GM23338 (cell line): ENCODE measurements around the gene ADTRP.

ENCODE experiments used
- TF ChIP-seq, protein P1 (sequence below): IDR thresholded peaks from one replicate; pipeline ENCODE4 v1.6.1; 2018; ENCODE audit warnings: antibody characterized with exemption; ENCODE audit not compliant: unreplicated experiment
- TF ChIP-seq, protein P2 (sequence below), 2 experiments: fragments of 200-600 bp in 1 of 2; sonication (generic) in 1 of 2; conservative IDR thresholded peaks; 2 replicates each; pipeline versions ENCODE4 v1.5.1 to v1.6.1; 2016 to 2017; ENCODE audit warnings: antibody characterized with exemption in 2 of 2, low read depth in 2 of 2, mild to moderate bottlenecking in 2 of 2, moderate library complexity in 1 of 2

DNA sequence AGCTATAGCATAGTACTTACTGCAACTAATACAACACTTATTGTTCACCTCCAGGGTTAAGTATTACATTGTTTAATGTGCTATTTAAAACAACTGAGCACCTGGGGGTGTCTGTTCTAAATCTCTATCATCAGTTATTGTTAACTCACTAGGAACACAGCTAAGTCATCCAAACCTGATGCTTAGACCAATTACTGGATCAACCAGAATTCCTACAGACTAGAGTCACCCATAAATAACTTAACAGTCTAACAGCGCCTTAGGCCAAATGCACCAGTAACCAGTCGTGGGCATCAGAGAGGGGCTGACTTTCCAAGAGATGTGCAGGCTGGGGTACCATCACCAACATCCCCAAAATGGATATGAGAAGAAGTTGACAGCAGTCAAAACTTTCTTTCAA lies 110.7 kb downstream of the ADTRP start:
- TF ChIP-seq, protein P1, sequence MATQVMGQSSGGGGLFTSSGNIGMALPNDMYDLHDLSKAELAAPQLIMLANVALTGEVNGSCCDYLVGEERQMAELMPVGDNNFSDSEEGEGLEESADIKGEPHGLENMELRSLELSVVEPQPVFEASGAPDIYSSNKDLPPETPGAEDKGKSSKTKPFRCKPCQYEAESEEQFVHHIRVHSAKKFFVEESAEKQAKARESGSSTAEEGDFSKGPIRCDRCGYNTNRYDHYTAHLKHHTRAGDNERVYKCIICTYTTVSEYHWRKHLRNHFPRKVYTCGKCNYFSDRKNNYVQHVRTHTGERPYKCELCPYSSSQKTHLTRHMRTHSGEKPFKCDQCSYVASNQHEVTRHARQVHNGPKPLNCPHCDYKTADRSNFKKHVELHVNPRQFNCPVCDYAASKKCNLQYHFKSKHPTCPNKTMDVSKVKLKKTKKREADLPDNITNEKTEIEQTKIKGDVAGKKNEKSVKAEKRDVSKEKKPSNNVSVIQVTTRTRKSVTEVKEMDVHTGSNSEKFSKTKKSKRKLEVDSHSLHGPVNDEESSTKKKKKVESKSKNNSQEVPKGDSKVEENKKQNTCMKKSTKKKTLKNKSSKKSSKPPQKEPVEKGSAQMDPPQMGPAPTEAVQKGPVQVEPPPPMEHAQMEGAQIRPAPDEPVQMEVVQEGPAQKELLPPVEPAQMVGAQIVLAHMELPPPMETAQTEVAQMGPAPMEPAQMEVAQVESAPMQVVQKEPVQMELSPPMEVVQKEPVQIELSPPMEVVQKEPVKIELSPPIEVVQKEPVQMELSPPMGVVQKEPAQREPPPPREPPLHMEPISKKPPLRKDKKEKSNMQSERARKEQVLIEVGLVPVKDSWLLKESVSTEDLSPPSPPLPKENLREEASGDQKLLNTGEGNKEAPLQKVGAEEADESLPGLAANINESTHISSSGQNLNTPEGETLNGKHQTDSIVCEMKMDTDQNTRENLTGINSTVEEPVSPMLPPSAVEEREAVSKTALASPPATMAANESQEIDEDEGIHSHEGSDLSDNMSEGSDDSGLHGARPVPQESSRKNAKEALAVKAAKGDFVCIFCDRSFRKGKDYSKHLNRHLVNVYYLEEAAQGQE: no peak
- TF ChIP-seq, protein P2, sequence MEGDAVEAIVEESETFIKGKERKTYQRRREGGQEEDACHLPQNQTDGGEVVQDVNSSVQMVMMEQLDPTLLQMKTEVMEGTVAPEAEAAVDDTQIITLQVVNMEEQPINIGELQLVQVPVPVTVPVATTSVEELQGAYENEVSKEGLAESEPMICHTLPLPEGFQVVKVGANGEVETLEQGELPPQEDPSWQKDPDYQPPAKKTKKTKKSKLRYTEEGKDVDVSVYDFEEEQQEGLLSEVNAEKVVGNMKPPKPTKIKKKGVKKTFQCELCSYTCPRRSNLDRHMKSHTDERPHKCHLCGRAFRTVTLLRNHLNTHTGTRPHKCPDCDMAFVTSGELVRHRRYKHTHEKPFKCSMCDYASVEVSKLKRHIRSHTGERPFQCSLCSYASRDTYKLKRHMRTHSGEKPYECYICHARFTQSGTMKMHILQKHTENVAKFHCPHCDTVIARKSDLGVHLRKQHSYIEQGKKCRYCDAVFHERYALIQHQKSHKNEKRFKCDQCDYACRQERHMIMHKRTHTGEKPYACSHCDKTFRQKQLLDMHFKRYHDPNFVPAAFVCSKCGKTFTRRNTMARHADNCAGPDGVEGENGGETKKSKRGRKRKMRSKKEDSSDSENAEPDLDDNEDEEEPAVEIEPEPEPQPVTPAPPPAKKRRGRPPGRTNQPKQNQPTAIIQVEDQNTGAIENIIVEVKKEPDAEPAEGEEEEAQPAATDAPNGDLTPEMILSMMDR (conservative IDR thresholded peaks at IDR 0.05; ENCODE audit: low read depth in 2 of 2): no peak
